ENCODE results near the gene COL27A1. TPM values are rescaled to one million over a fixed set of nuclear protein-coding genes. Genes with fewer than 3 reads are reported as not detected.

Gene COL27A1
- total and polyA plus RNA-seq, 2 donors (not counting 3 experiments of a cell fraction or from before 2014, with no cell fraction given), result 14.7 to 49.1 TPM

GRCh38 chr9:114131808-114132549, 23.4 kb upstream of the COL27A1 start:
- Histone ChIP-seq H3K4me3 (replicated peaks in 1 of 3; ENCODE audit: insufficient read depth in 1 of 3, low read depth in 1 of 3, low read length in 3 of 3) (no peak overlapping the region), H3K27me3 (ENCODE audit: control insufficient read depth in 2 of 2, insufficient read depth in 2 of 2, low read length in 2 of 2) (peaks cover 25 to 36% of the 10 kb centered on the region in 2 experiments), H3K4me1 (ENCODE audit: control insufficient read depth, extremely low read depth, insufficient read depth, low read length) (no peaks in the 10 kb centered on the region), H3K9me3 (replicated peaks; ENCODE audit: control insufficient read depth, insufficient read depth, low read length) (no peaks in the 10 kb centered on the region), H2AFZ (ENCODE audit: low read depth, low read length) (no peak overlapping the region), H3K9me1 (replicated peaks; ENCODE audit: control insufficient read depth, extremely low read depth, insufficient read depth, low read length) (no peaks in the 10 kb centered on the region), H3K4me2 (ENCODE audit: insufficient read depth, low read length) (no peak overlapping the region), H4K20me1 (replicated peaks; ENCODE audit: control insufficient read depth, extremely low read depth, insufficient read depth, low read length) (no peaks in the 10 kb centered on the region), H3K9ac (replicated peaks; ENCODE audit: extremely low read depth, insufficient read depth, low read length) (no peak overlapping the region), H3K79me2 (ENCODE audit: control insufficient read depth, insufficient read depth, low read length) (no peaks in the 10 kb centered on the region), H3K27ac (ENCODE audit: insufficient read depth, low read depth, low read length) (no peak overlapping the region), H3K36me3 (ENCODE audit: control insufficient read depth in 2 of 2, extremely low read depth in 1 of 2, insufficient read depth in 2 of 2, low read length in 2 of 2) (no peaks in the 10 kb centered on the region)
- DNase-seq (ENCODE audit: low read depth, low spot score) (no peak), FAIRE-seq (no peak)
- CTCF ChIA-PET, result interaction anchor here (0.9 to 2.4 kb wide), 3 partner anchors 9 to 159 kb away, joined by 4 to 13 read pairs (median 5); no protein-coding TSS in a partner anchor
- TF ChIP-seq GATA2 (IDR thresholded peaks at IDR 0.05; ENCODE audit: insufficient read depth, insufficient read length, low read depth, low read length) (no peak), CTCF (IDR thresholded peaks at IDR 0.05; ENCODE audit: extremely low read depth in 1 of 2, insufficient read depth in 1 of 2, low read depth in 1 of 2, low read length in 2 of 2) (no peak), MAX (IDR thresholded peaks at IDR 0.05; ENCODE audit: insufficient read depth, insufficient read length) (no peak), POLR2A (IDR thresholded peaks at IDR 0.05; ENCODE audit: low read depth, low read length) (no peak), FOS (IDR thresholded peaks at IDR 0.05; ENCODE audit: borderline replicate concordance, insufficient read depth, low read length) (no peak), JUN (IDR thresholded peaks at IDR 0.05; ENCODE audit: borderline replicate concordance, insufficient read depth, insufficient read length, low read depth) (no peak), EZH2 (IDR thresholded peaks at IDR 0.05; ENCODE audit: borderline replicate concordance, low read depth, low read length, severe bottlenecking) (no peak), MYC (IDR thresholded peaks at IDR 0.05; ENCODE audit: low read depth, low read length) (no peak), POLR2AphosphoS5 (IDR thresholded peaks at IDR 0.05; ENCODE audit: insufficient read depth, low read depth, low read length) (no peak)
- POLR2A ChIA-PET, result no interaction called here
- dilution Hi-C loops (cut with MboI; ENCODE audit: extremely low pct_ligation_motif_present, low sequenced_read_pairs), result no loop called here
- no TSS peak for BruUV-seq (replicated peaks)
- intact Hi-C loops (cut with micrococcal nuclease), result no loop called here

Data from endothelial cell of umbilical vein (primary cell).